ENCODE data around the gene ETS1. TPM values are rescaled to one million over a fixed set of nuclear protein-coding genes. Genes with fewer than 3 reads are reported as not detected.

The ETS1 gene
- polyA plus RNA-seq, 1 donor (not counting 4 experiments of a cell fraction or from before 2014, with no cell fraction given): 41.0 TPM

DNA sequence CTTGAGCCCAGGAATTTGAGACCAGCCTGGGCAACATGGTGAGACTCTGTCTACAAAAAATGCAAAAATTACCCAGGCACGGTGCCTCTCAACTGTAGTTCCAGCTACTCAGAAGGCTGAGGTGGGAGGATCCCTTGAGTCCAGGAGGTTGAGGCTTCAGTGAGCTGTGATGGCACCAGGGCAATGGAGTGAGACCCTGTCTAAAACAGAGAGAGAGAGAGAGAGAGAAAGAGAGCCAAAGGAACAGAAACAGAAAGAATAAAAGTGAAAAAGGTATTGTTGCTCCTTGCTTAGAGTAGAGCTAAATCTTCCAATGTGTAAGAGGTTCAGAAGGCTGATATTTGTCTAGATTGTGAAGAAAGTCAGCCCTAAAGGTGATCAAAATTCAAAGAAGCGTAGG, 8.9 kb upstream of the ETS1 start:
- no peaks in the 10 kb centered on the region for H3K4me1 ChIP-seq (ENCODE audit: control insufficient read depth, extremely low read depth, insufficient read depth, low read length)
- H3K9me3 ChIP-seq (ENCODE audit: control insufficient read depth, low read depth, low read length): no peaks in the 10 kb centered on the region
- TF ChIP-seq, protein P1, sequence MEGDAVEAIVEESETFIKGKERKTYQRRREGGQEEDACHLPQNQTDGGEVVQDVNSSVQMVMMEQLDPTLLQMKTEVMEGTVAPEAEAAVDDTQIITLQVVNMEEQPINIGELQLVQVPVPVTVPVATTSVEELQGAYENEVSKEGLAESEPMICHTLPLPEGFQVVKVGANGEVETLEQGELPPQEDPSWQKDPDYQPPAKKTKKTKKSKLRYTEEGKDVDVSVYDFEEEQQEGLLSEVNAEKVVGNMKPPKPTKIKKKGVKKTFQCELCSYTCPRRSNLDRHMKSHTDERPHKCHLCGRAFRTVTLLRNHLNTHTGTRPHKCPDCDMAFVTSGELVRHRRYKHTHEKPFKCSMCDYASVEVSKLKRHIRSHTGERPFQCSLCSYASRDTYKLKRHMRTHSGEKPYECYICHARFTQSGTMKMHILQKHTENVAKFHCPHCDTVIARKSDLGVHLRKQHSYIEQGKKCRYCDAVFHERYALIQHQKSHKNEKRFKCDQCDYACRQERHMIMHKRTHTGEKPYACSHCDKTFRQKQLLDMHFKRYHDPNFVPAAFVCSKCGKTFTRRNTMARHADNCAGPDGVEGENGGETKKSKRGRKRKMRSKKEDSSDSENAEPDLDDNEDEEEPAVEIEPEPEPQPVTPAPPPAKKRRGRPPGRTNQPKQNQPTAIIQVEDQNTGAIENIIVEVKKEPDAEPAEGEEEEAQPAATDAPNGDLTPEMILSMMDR (optimal IDR thresholded peaks at IDR 0.05 in 1 of 3, IDR thresholded peaks at IDR 0.05 in 1 of 3, conservative IDR thresholded peaks at IDR 0.05 in 1 of 3; ENCODE audit: extremely low read depth in 1 of 3, insufficient read depth in 2 of 3, low read length in 3 of 3): no peak
- no peak for TF ChIP-seq EZH2 (IDR thresholded peaks at IDR 0.05; ENCODE audit: low read length)
- no peak overlapping the region for H3K9ac ChIP-seq (ENCODE audit: control insufficient read depth, extremely low read depth, insufficient read depth, low read length)
- DNase-seq (ENCODE audit: low read depth, low spot score) (no peak), FAIRE-seq (no peak)
- peaks cover 22% of the 10 kb centered on the region for H3K27me3 ChIP-seq (ENCODE audit: control insufficient read depth, extremely low read depth, insufficient read depth, low read length)
- no peak overlapping the region for H3K4me3 ChIP-seq (ENCODE audit: control insufficient read depth in 2 of 3, extremely low read depth in 1 of 3, insufficient read depth in 2 of 3, low read depth in 1 of 3, low read length in 3 of 3)
- no peaks in the 10 kb centered on the region for H3K36me3 ChIP-seq (ENCODE audit: control insufficient read depth in 2 of 2, extremely low read depth in 1 of 2, insufficient read depth in 2 of 2, low read length in 2 of 2)
- dilution Hi-C loops (cut with MboI; ENCODE audit: extremely low pct_ligation_motif_present, low sequenced_read_pairs): no loop called here
- no peaks in the 10 kb centered on the region for H4K20me1 ChIP-seq (ENCODE audit: control insufficient read depth, extremely low read depth, insufficient read depth, low read length)
- no peak overlapping the region for H2AFZ ChIP-seq (ENCODE audit: control insufficient read depth, low read length)
- no peak overlapping the region for H3K27ac ChIP-seq (ENCODE audit: control insufficient read depth, insufficient read depth, low read length)
- no peak overlapping the region for H3K4me2 ChIP-seq (ENCODE audit: control insufficient read depth, extremely low read depth, insufficient read depth, low read depth, low read length)
- no peaks in the 10 kb centered on the region for H3K9me1 ChIP-seq (ENCODE audit: control insufficient read depth, extremely low read depth, insufficient read depth, low read length)
- H3K79me2 ChIP-seq (ENCODE audit: control insufficient read depth, insufficient read depth, low read length): no peaks in the 10 kb centered on the region

DNA sequence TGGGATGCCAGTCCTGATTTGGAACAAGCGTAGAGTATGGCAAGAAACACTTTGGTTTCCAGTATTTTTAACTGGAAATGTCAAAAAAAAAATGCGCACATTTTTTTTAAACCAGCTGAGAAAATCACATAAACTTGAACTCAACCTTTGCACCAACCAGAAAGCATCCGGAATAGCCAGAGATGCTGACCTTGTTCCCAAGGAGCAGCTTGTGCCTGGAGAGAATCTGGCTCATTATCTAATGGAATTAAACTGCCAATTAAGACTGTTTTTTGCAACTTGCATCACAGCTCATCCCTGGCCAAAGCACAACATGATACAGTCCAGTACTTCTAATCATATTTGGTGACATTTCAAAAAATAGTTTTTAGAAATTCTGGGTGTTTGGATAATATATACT, 8.4 kb upstream of the ETS1 start:
- Histone ChIP-seq H3K36me3 (ENCODE audit: control insufficient read depth in 2 of 2, extremely low read depth in 1 of 2, insufficient read depth in 2 of 2, low read length in 2 of 2) (no peaks in the 10 kb centered on the region), H3K9me1 (ENCODE audit: control insufficient read depth, extremely low read depth, insufficient read depth, low read length) (no peaks in the 10 kb centered on the region), H2AFZ (ENCODE audit: control insufficient read depth, low read length) (no peak overlapping the region), H3K9me3 (ENCODE audit: control insufficient read depth, low read depth, low read length) (no peaks in the 10 kb centered on the region), H3K27me3 (ENCODE audit: control insufficient read depth, extremely low read depth, insufficient read depth, low read length) (peaks cover 22% of the 10 kb centered on the region), H3K79me2 (ENCODE audit: control insufficient read depth, insufficient read depth, low read length) (no peaks in the 10 kb centered on the region), H4K20me1 (ENCODE audit: control insufficient read depth, extremely low read depth, insufficient read depth, low read length) (no peaks in the 10 kb centered on the region), H3K4me3 (ENCODE audit: control insufficient read depth in 2 of 3, extremely low read depth in 1 of 3, insufficient read depth in 2 of 3, low read depth in 1 of 3, low read length in 3 of 3) (no peak overlapping the region), H3K27ac (ENCODE audit: control insufficient read depth, insufficient read depth, low read length) (no peak overlapping the region), H3K4me1 (ENCODE audit: control insufficient read depth, extremely low read depth, insufficient read depth, low read length) (no peaks in the 10 kb centered on the region), H3K4me2 (ENCODE audit: control insufficient read depth, extremely low read depth, insufficient read depth, low read depth, low read length) (no peak overlapping the region), H3K9ac (ENCODE audit: control insufficient read depth, extremely low read depth, insufficient read depth, low read length) (no peak overlapping the region)
- TF ChIP-seq, protein P1 (optimal IDR thresholded peaks at IDR 0.05 in 1 of 3, IDR thresholded peaks at IDR 0.05 in 1 of 3, conservative IDR thresholded peaks at IDR 0.05 in 1 of 3; ENCODE audit: extremely low read depth in 1 of 3, insufficient read depth in 2 of 3, low read length in 3 of 3): no peak
- TF ChIP-seq EZH2 (IDR thresholded peaks at IDR 0.05; ENCODE audit: low read length): no peak
- no peak for DNase-seq (ENCODE audit: low read depth, low spot score)
- dilution Hi-C loops (cut with MboI; ENCODE audit: extremely low pct_ligation_motif_present, low sequenced_read_pairs): no loop called here
- no peak for FAIRE-seq

Measured in keratinocyte (primary cell).